VCaP (cell line): ENCODE measurements around the gene PRSS2.

Experiments used
- H3K27ac ChIP-seq: fragments of 450-650 bp; 2 replicates; pipeline ENCODE4 v1.5.1; 2017
- CTCF ChIP-seq: fragments of 450-650 bp; conservative IDR thresholded peaks from 2 replicates; pipeline ENCODE4 v1.5.1; 2017; ENCODE audit warnings: mild to moderate bottlenecking, moderate library complexity

Gene PRSS2

DNA sequence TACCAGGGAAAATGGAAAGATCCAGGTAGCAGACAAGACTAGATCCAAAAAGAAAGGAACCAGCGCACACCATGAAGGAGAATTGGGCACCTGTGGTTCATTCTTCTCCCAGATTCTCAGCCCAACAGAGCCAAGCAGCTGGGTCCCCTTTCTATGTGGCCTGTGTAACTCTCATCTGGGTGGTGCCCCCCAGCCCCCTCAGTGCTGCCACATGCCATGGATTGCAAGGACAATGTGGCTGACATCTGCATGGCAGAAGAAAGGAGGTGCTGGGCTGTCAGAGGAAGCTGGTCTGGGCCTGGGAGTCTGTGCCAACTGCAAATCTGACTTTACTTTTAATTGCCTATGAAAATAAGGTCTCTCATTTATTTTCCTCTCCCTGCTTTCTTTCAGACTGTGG, 21.4 kb downstream of the PRSS2 start:
- no peak for TF ChIP-seq CTCF
- no peak overlapping the region for H3K27ac ChIP-seq

- no peak overlapping the region for H3K27ac ChIP-seq
- TF ChIP-seq CTCF = no peak
Observed at GRCh38 chr7:142792593-142792992, 21.8 kb downstream of the PRSS2 start.

DNA sequence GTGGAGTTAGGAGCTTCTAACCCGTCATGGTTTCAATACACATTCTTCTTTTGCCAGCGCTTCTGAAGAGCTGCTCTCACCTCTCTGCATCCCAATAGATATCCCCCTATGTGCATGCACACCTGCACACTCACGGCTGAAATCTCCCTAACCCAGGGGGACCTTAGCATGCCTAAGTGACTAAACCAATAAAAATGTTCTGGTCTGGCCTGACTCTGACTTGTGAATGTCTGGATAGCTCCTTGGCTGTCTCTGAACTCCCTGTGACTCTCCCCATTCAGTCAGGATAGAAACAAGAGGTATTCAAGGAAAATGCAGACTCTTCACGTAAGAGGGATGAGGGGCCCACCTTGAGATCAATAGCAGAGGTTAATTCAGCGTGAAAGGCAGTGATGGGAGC, 22.4 kb downstream of the PRSS2 start:
- TF ChIP-seq CTCF = no peak

DNA sequence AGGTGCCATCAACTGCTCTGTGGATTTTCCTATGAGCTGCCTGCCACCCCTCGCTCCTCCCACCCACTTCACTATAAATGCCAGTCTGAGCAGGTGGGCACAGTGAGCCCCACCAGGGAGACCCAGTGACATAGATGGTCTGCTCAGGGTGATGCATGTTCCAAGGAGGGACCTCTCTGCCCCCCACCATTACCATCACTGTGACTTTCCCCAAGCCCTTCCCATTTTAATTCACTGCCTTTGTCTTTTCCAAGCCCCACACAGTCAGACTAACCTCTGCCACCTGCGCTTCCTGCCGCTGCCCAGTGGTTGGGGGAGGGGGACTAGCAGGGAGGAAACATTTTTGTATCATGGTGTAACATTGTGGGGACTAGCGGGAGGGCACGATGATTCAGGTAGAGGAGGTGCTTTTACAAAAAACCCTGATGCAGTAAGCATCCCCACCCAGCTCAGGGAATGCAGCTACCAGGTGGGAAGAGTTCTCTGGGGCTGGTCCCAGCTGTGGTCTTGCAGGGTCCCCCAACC, 24.6 kb downstream of the PRSS2 start:
- no peak for TF ChIP-seq CTCF
- no peak overlapping the region for H3K27ac ChIP-seq

More for the DNA sequence above, 22.4 kb downstream of the PRSS2 start:
- H3K27ac ChIP-seq = no peak overlapping the region

DNA sequence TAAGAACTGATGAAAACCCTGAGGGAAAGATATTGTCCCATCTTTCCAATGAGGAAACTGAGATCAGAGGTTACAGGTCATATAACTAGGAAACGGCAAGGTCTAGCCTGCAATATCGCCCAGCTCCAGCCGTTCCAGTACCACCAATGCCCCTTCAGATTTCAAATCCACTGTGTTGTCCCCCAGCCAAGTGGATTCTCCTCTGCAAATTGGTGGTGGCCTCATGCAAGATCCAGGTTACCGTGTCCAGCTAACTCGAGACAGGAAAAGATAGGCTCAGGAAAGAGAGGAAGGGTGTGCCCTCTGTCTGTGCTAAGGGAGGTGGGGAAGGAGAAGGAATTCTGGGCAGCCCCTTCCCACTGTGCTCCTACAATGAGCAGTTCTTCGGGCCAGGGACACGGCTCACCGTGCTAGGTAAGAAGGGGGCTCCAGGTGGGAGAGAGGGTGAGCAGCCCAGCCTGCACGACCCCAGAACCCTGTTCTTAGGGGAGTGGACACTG, 25.3 kb downstream of the PRSS2 start:
- TF ChIP-seq CTCF = no peak
- H3K27ac ChIP-seq = no peak overlapping the region

GRCh38 chr7:142796501-142797390, 26.0 kb downstream of the PRSS2 start:
- no peak for TF ChIP-seq CTCF
- H3K27ac ChIP-seq = no peak overlapping the region; the same call in 1 of the 2 replicates
